Testis (tissue), 3 donors: ENCODE data around the gene SHROOM3. TPM values are rescaled to one million over a fixed set of nuclear protein-coding genes. Genes with fewer than 3 reads are reported as not detected.

Experiments used
- DNase-seq: peaks from one replicate; pipeline ENCODE4 v3.0.0-alpha.2; 2019
- H3K27ac ChIP-seq, 2 donors: fragments of 200-600 bp; sonication (generic); one replicate each; pipeline ENCODE4 v1.5.1; 2019
- H3K27me3 ChIP-seq: fragments of 200-600 bp; sonication (generic); one replicate; pipeline ENCODE4 v1.5.1; 2019
- H3K36me3 ChIP-seq: fragments of 200-600 bp; sonication (generic); one replicate; pipeline ENCODE4 v1.5.1; 2017; ENCODE audit warnings: low read depth; ENCODE audit errors: missing control alignments
- H3K4me1 ChIP-seq: fragments of 200-600 bp; sonication (generic); one replicate; pipeline ENCODE4 v1.5.1; 2019
- H3K4me3 ChIP-seq, 2 donors: fragments of 200-600 bp; sonication (generic); one replicate each; pipeline ENCODE4 v1.5.1; 2017 to 2019
- H3K9me3 ChIP-seq: fragments of 200-600 bp; sonication (generic); one replicate; pipeline ENCODE4 v1.5.1; 2017
- CTCF ChIP-seq, 3 experiments: fragments of 450-650 bp in 2 of 3; fragments of 200-600 bp in 1 of 3; sonication (generic) in 1 of 3; IDR thresholded peaks; one replicate each; pipeline ENCODE4 v1.5.1; 2016 to 2019; ENCODE audit warnings: antibody characterized with exemption in 3 of 3, mild to moderate bottlenecking in 2 of 3, moderate library complexity in 1 of 3
- POLR2A ChIP-seq: fragments of 450-650 bp; IDR thresholded peaks from one replicate; pipeline ENCODE4 v1.6.1; 2017; ENCODE audit warnings: antibody characterized with exemption, mild to moderate bottlenecking, moderate library complexity
- WGBS, 2 donors: methylation state at CpG; one replicate each; pipeline ENCODE4 v1.1.5; 2018; 5-methylcytosine and 5-hydroxymethylcytosine counted together
- intact Hi-C: fragments of 100-400 bp; cut with DNase I; formaldehyde crosslinking; loops from one replicate; pipeline ENCODE4 v1.15.1; 2023; ENCODE audit warnings: low total_unique reads
- polyA plus RNA-seq: library from polyadenylated mRNA; stranded (reverse); fragments of 350-450 nt; fragmentation: Illumina TruSeq; extraction: RNeasy Lipid Tissue Mini Kit (QIAGEN cat#74804); gene quantifications from one replicate; pipeline ENCODE4 v1.2.3, GENCODE V29; 2014; ENCODE audit warnings: low read depth, low replicate concordance; ENCODE audit not compliant: insufficient read depth
- total RNA-seq, 2 donors: library from RNA; depleted of rRNA; stranded (reverse); fragments of >200 nt; gene quantifications; one replicate each; pipeline ENCODE4 v1.2.3, GENCODE V29; 2016

Gene SHROOM3
- total and polyA plus RNA-seq, 3 donors from 2014 or later = 3.9 to 7.2 (median 6.4) TPM

DNA sequence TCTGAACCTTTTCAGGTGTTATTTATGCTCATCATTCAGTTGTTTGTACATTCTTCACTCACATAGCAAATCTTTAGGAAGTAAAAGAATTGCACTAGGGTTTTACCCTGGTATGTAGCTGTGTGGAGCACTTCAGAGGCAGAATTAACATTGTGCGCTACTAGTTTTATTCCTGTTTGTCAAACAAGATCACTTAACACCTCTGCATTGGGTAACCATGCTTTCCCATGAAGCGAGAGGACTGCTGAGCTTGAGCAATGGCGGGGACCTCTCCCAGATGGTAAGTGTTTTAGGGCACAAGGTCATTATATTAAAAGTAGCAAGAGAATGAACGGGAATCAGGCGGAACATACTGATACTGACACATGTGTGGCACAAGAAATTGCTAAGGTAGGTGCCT is 59.2 kb downstream of the SHROOM3 start:
- H3K36me3 ChIP-seq = no peaks in the 10 kb centered on the region
- DNase-seq = no peak

DNA sequence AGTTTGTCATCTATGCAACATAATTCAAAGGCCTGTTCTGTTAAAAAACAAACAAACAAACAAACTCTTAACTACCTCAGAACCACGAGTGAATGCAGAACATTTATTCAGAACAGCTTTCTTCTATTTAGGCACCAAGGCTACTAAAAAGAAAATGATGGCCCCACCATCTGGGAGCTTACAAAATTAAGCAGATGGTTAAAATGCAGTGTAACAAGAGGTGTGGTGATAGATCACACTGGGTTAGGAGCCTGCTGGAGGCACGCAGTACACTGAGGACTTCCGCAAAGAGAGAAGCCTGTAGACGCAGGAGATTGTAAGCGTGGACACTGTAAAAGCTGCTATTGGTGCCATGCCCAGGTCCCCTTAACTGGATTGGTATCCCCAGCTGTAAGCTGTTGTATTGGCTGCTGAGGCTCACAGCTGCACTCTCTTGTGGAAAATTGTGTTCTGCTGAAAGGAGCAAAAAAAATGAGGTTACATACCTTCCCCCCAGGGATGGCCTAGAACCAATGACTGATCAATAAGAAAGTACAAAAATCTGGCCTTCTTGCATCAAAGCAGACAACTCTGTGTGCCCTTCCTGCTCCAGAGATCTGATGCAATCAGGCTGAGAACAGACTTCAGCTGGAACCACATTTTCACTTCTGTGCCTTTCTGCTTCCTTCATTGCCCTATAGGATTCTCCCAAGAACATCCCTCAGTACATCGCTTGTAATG is 60.0 kb downstream of the SHROOM3 start:
- no peak overlapping the region for H3K27ac ChIP-seq
- no peaks in the 10 kb centered on the region for H3K36me3 ChIP-seq
- intact Hi-C loops = no loop called here
- TF ChIP-seq POLR2A (no peak), CTCF (IDR thresholded peaks at IDR 0.05) (no peak)
- H3K4me1 ChIP-seq = no peaks in the 10 kb centered on the region
- no peak for DNase-seq
- no peak overlapping the region for H3K4me3 ChIP-seq
- H3K9me3 ChIP-seq = no peaks in the 10 kb centered on the region
- 88 to 95% methylated on average over 6 of the region's 6 CpGs for WGBS, 2 donors
- no peaks in the 10 kb centered on the region for H3K27me3 ChIP-seq

More for the DNA sequence above, 59.2 kb downstream of the SHROOM3 start:
- no peak overlapping the region for H3K4me3 ChIP-seq
- no peaks in the 10 kb centered on the region for H3K4me1 ChIP-seq
- TF ChIP-seq POLR2A (no peak), CTCF (IDR thresholded peaks at IDR 0.05) (no peak)
- no peaks in the 10 kb centered on the region for H3K9me3 ChIP-seq
- WGBS, 2 donors = 82 to 97% methylated on average over 5 of the region's 5 CpGs
- intact Hi-C loops = no loop called here
- no peaks in the 10 kb centered on the region for H3K27me3 ChIP-seq
- no peak overlapping the region for H3K27ac ChIP-seq

DNA sequence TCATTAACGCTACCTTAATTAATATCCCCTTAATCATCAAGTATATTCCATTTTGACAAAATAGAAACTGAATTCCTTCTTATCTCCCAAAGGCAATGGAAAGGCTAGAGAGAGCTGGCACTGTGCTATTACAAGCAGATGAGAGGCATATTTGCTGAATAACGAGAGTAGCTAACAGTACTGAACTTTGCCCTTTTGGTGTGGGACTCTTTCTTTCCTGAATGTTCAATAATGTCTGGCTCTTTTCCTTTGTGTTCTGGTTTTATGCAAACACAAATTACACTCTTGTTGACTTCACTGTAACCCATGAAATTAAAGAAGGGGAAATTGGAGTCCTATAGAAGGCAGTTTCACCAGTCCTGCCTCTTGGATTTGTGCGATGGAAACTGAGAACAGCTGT is 63.5 kb downstream of the SHROOM3 start:
- no peak for DNase-seq
- H3K27me3 ChIP-seq = no peaks in the 10 kb centered on the region
- TF ChIP-seq POLR2A = no peak
- no peak for TF ChIP-seq CTCF (IDR thresholded peaks at IDR 0.05)
- no peaks in the 10 kb centered on the region for H3K36me3 ChIP-seq
- H3K4me1 ChIP-seq = no peaks in the 10 kb centered on the region
- no peak overlapping the region for H3K27ac ChIP-seq
- H3K9me3 ChIP-seq = no peaks in the 10 kb centered on the region
- intact Hi-C loops = no loop called here
- H3K4me3 ChIP-seq = no peak overlapping the region
- WGBS, 2 donors = 47 to 58% methylated on average over 3 of the region's 3 CpGs

DNA sequence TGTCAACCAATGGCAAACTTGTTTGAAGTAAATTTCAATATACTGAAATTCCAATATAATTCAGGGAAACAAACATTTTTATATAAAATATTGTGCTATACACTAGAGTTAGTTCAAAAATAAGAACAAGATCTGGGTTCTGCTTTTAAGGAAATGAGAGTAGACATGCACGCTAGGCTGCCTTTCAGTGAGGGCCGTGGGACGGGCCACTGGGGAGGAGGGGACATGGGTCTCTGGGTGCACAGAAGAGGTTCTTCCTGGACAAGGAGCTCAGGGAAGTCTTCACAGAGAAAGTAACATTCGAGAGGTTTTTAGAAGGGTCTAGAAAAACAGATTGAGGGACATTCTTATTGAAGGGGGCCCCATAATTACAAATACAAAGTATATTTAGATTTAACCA is 64.4 kb downstream of the SHROOM3 start:
- Histone ChIP-seq H3K4me3 (no peak overlapping the region), H3K36me3 (no peaks in the 10 kb centered on the region), H3K27ac (no peak overlapping the region), H3K27me3 (no peaks in the 10 kb centered on the region), H3K9me3 (no peaks in the 10 kb centered on the region), H3K4me1 (no peaks in the 10 kb centered on the region)
- no peak for TF ChIP-seq CTCF (IDR thresholded peaks at IDR 0.05)
- intact Hi-C loops = no loop called here
- DNase-seq = no peak
- WGBS, 2 donors = 65 to 97% methylated on average over 4 of the region's 4 CpGs

GRCh38 chr4:76502886-76503285 is 67.9 kb downstream of the SHROOM3 start:
- Histone ChIP-seq H3K36me3 (no peaks in the 10 kb centered on the region), H3K9me3 (no peaks in the 10 kb centered on the region), H3K4me1 (no peaks in the 10 kb centered on the region), H3K27me3 (no peaks in the 10 kb centered on the region), H3K27ac (no peak overlapping the region), H3K4me3 (no peak overlapping the region)
- TF ChIP-seq POLR2A (no peak), CTCF (IDR thresholded peaks at IDR 0.05) (no peak)
- intact Hi-C loops = no loop called here
- DNase-seq = no peak
- 76 to 85% methylated on average over 1 of the region's 1 CpG for WGBS, 2 donors
